GM21576 (cell line): ENCODE results near the gene STUB1.
A peak's percentile ranks its signal among the peaks of the same experiment; 100 is the strongest.

Experiments
- ATAC-seq: cut with Tn5 transposase; IDR thresholded peaks from one replicate; pipeline ENCODE4 v1.9.1; 2021; ENCODE audit warnings: mild to moderate bottlenecking, moderate library complexity; ENCODE audit not compliant: unreplicated experiment

STUB1 gene

GRCh38 chr16:679814-680624 is at the start of gene STUB1:
TSS of gene STUB1 (plus strand) at chr16:680410. CDS start at chr16:680526, 116 bp downstream.
- ATAC-seq: peak; percentile 33

- ATAC-seq: no peak
These were observed 49.3 kb upstream of the STUB1 start, which contains the start of gene WFIKKN1 for GRCh38 chr16:630815-631405. TSS of gene WFIKKN1 (plus strand) at chr16:630985. CDS start at chr16:631254, 269 bp downstream.

GRCh38 chr16:631808-632358 is 48.3 kb upstream of the STUB1 start:
- ATAC-seq: no peak

GRCh38 chr16:632486-633335 is 47.5 kb upstream of the STUB1 start:
- ATAC-seq: no peak

GRCh38 chr16:633336-634050 is 46.7 kb upstream of the STUB1 start:
- ATAC-seq: no peak

- ATAC-seq: no peak
These were observed 46.0 kb upstream of the STUB1 start for GRCh38 chr16:634051-634670.

- no peak for ATAC-seq
These were observed 45.2 kb upstream of the STUB1 start for GRCh38 chr16:634996-635395.

- ATAC-seq: peak; percentile 11
These were observed 44.5 kb upstream of the STUB1 start for GRCh38 chr16:635573-636205.

GRCh38 chr16:636206-637080 is 43.8 kb upstream of the STUB1 start, which contains the start of gene METTL26:
TSS of gene METTL26 (minus strand) at chr16:636305. CDS start at chr16:636290, 15 bp downstream.
- ATAC-seq: peak; percentile 63

GRCh38 chr16:637081-638018 is 42.9 kb upstream of the STUB1 start:
- ATAC-seq: no peak

- no peak for ATAC-seq
These were observed 42.1 kb upstream of the STUB1 start for GRCh38 chr16:638034-638543.

GRCh38 chr16:638836-639235 is 41.4 kb upstream of the STUB1 start:
- ATAC-seq: no peak

- ATAC-seq: no peak
These were observed 39.6 kb upstream of the STUB1 start for GRCh38 chr16:640614-641013.

- ATAC-seq: peak; percentile 42
These were observed 38.7 kb upstream of the STUB1 start, which contains the start of gene MCRIP2 for GRCh38 chr16:641326-642188. TSS of gene MCRIP2 (plus strand) at chr16:641828. CDS start at chr16:641992, 164 bp downstream.

GRCh38 chr16:642189-643049 is 37.8 kb upstream of the STUB1 start:
- peak; percentile 32 for ATAC-seq
